Measurements from ENCODE around the gene CRYBA4.

Gene CRYBA4

GRCh38 chr22:26577081-26577480 lies 44.7 kb upstream of the CRYBA4 start:
- no peaks in the 10 kb centered on the region for H3K36me3 ChIP-seq (replicated peaks; ENCODE audit: low read depth, low read length)
- no peak overlapping the region for H3K9ac ChIP-seq (ENCODE audit: low read length)
- peaks cover 14% of the 10 kb centered on the region for H3K4me1 ChIP-seq (ENCODE audit: low read length)
- no peaks in the 10 kb centered on the region for H3K27me3 ChIP-seq (ENCODE audit: low read depth, low read length)
- no peak overlapping the region for H3K4me2 ChIP-seq (ENCODE audit: low read length)
- no peaks in the 10 kb centered on the region for H4K20me1 ChIP-seq (ENCODE audit: insufficient read depth, low read length)
- TF ChIP-seq EZH2phosphoT487 (IDR thresholded peaks at IDR 0.05; ENCODE audit: low read depth), result no peak
- no peak for TF ChIP-seq CTCF (IDR thresholded peaks at IDR 0.05; ENCODE audit: low read depth, low read length)
- H2AFZ ChIP-seq (ENCODE audit: low read depth, low read length), result no peak overlapping the region
- no peak overlapping the region for H3K4me3 ChIP-seq (ENCODE audit: low read length)
- H3K9me3 ChIP-seq (ENCODE audit: insufficient read depth, low read length), result no peaks in the 10 kb centered on the region
- no peak overlapping the region for H3K27ac ChIP-seq (ENCODE audit: low read length)
- H3K79me2 ChIP-seq (ENCODE audit: low read length), result no peaks in the 10 kb centered on the region

DNA sequence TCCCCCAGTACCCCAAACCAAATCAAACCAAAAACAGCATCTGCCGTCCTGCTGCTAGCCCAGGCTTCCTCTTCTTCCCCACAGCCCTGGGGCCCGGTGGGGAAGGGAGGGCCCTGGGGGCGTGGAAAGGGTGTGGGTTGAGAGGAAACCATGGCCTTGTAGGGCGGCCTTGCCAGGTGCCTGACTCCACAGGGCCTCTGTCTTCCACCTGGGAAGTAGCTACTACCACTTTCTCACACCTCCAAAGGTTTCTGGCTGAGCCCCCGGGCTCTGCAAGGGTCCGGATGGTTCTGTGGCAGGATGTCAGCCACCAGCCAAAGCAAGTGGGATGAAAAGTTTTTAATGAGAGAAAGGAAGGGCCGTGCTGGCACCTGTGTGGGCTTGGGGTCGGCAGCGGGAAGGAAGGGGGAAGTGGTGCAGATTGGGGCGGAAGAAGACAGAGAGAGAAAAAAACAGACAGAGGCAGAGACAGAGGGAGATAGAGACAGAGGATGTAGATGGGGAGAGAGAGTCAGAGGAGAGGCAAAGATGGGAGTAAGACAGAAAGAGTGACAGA lies 42.4 kb upstream of the CRYBA4 start:
- peak overlapping the region; percentile 44; the same call in 1 of the 2 replicates for H3K9ac ChIP-seq (ENCODE audit: low read length)
- H3K4me2 ChIP-seq (ENCODE audit: low read length), result peak overlapping the region; percentile 77
- H3K9me3 ChIP-seq (ENCODE audit: insufficient read depth, low read length), result no peaks in the 10 kb centered on the region
- no peaks in the 10 kb centered on the region for H3K79me2 ChIP-seq (ENCODE audit: low read length)
- peaks cover 14% of the 10 kb centered on the region for H3K4me1 ChIP-seq (ENCODE audit: low read length)
- TF ChIP-seq EZH2phosphoT487 (IDR thresholded peaks at IDR 0.05; ENCODE audit: low read depth) (no peak), CTCF (IDR thresholded peaks at IDR 0.05; ENCODE audit: low read depth, low read length) (no peak)
- H3K27ac ChIP-seq (ENCODE audit: low read length), result peak overlapping the region; percentile 33; the same call in 1 of the 2 replicates
- no peaks in the 10 kb centered on the region for H3K36me3 ChIP-seq (replicated peaks; ENCODE audit: low read depth, low read length)
- no peaks in the 10 kb centered on the region for H3K27me3 ChIP-seq (ENCODE audit: low read depth, low read length)
- peak overlapping the region; percentile 62 for H3K4me3 ChIP-seq (ENCODE audit: low read length)
- H2AFZ ChIP-seq (ENCODE audit: low read depth, low read length), result peak overlapping the region; percentile 89
- no peaks in the 10 kb centered on the region for H4K20me1 ChIP-seq (ENCODE audit: insufficient read depth, low read length)

- Histone ChIP-seq H3K27ac (ENCODE audit: low read length) (no peak overlapping the region), H3K9ac (ENCODE audit: low read length) (no peak overlapping the region), H3K9me3 (ENCODE audit: insufficient read depth, low read length) (no peaks in the 10 kb centered on the region), H2AFZ (ENCODE audit: low read depth, low read length) (no peak overlapping the region), H3K36me3 (replicated peaks; ENCODE audit: low read depth, low read length) (no peaks in the 10 kb centered on the region), H3K4me2 (ENCODE audit: low read length) (peak overlapping the region; percentile 77), H3K27me3 (ENCODE audit: low read depth, low read length) (no peaks in the 10 kb centered on the region), H3K79me2 (ENCODE audit: low read length) (no peaks in the 10 kb centered on the region), H3K4me3 (ENCODE audit: low read length) (no peak overlapping the region), H3K4me1 (ENCODE audit: low read length) (peaks cover 14% of the 10 kb centered on the region), H4K20me1 (ENCODE audit: insufficient read depth, low read length) (no peaks in the 10 kb centered on the region)
- no peak for TF ChIP-seq EZH2phosphoT487 (IDR thresholded peaks at IDR 0.05; ENCODE audit: low read depth)
- TF ChIP-seq CTCF (IDR thresholded peaks at IDR 0.05; ENCODE audit: low read depth, low read length), result no peak
Measured at GRCh38 chr22:26580240-26580962, 41.4 kb upstream of the CRYBA4 start.

GRCh38 chr22:26581026-26581425 lies 40.7 kb upstream of the CRYBA4 start:
- H3K27ac ChIP-seq (ENCODE audit: low read length), result no peak overlapping the region
- H3K9me3 ChIP-seq (ENCODE audit: insufficient read depth, low read length), result no peaks in the 10 kb centered on the region
- H3K4me3 ChIP-seq (ENCODE audit: low read length), result no peak overlapping the region
- H4K20me1 ChIP-seq (ENCODE audit: insufficient read depth, low read length), result no peaks in the 10 kb centered on the region
- no peaks in the 10 kb centered on the region for H3K79me2 ChIP-seq (ENCODE audit: low read length)
- H3K36me3 ChIP-seq (replicated peaks; ENCODE audit: low read depth, low read length), result no peaks in the 10 kb centered on the region
- no peak for TF ChIP-seq EZH2phosphoT487 (IDR thresholded peaks at IDR 0.05; ENCODE audit: low read depth)
- no peak for TF ChIP-seq CTCF (IDR thresholded peaks at IDR 0.05; ENCODE audit: low read depth, low read length)
- no peak overlapping the region for H3K4me2 ChIP-seq (ENCODE audit: low read length)
- H2AFZ ChIP-seq (ENCODE audit: low read depth, low read length), result no peak overlapping the region
- H3K4me1 ChIP-seq (ENCODE audit: low read length), result peaks cover 14% of the 10 kb centered on the region
- no peak overlapping the region for H3K9ac ChIP-seq (ENCODE audit: low read length)
- H3K27me3 ChIP-seq (ENCODE audit: low read depth, low read length), result no peaks in the 10 kb centered on the region

All from OCI-LY3 (cell line).